ENCODE results near the gene GPATCH1.
A peak's percentile ranks its signal among the peaks of the same experiment; 100 is the strongest.

Gene GPATCH1

GRCh38 chr19:33171222-33171795, 90.3 kb downstream of the GPATCH1 start:
- no peak for TF ChIP-seq CTCF (IDR thresholded peaks at IDR 0.05; ENCODE audit: insufficient read depth, low read length, poor library complexity, severe bottlenecking)
- no peaks in the 10 kb centered on the region for H3K27me3 ChIP-seq (replicated peaks; ENCODE audit: control insufficient read depth, insufficient read depth, low read length)
- H3K4me3 ChIP-seq (replicated peaks; ENCODE audit: low read depth, low read length), result no peak overlapping the region
- peaks cover 1% of the 10 kb centered on the region; the same call in 1 of the 2 replicates for H3K36me3 ChIP-seq (ENCODE audit: control insufficient read depth, insufficient read depth, low read length)
- no peak for DNase-seq (ENCODE audit: extremely low read depth, insufficient read length)

- H3K4me3 ChIP-seq (replicated peaks; ENCODE audit: low read depth, low read length), result no peak overlapping the region
- DNase-seq (ENCODE audit: extremely low read depth, insufficient read length), result no peak
- no peaks in the 10 kb centered on the region for H3K27me3 ChIP-seq (replicated peaks; ENCODE audit: control insufficient read depth, insufficient read depth, low read length)
- peaks cover 1% of the 10 kb centered on the region; the same call in 1 of the 2 replicates for H3K36me3 ChIP-seq (ENCODE audit: control insufficient read depth, insufficient read depth, low read length)
- no peak for TF ChIP-seq CTCF (IDR thresholded peaks at IDR 0.05; ENCODE audit: insufficient read depth, low read length, poor library complexity, severe bottlenecking)
These were observed 91.0 kb downstream of the GPATCH1 start for GRCh38 chr19:33171916-33172359.

- Histone ChIP-seq H3K4me3 (replicated peaks; ENCODE audit: low read depth, low read length) (no peak overlapping the region), H3K36me3 (ENCODE audit: control insufficient read depth, insufficient read depth, low read length) (peaks cover 1% of the 10 kb centered on the region; the same call in 1 of the 2 replicates), H3K27me3 (replicated peaks; ENCODE audit: control insufficient read depth, insufficient read depth, low read length) (no peaks in the 10 kb centered on the region)
- DNase-seq (ENCODE audit: extremely low read depth, insufficient read length), result no peak
- TF ChIP-seq CTCF (IDR thresholded peaks at IDR 0.05; ENCODE audit: insufficient read depth, low read length, poor library complexity, severe bottlenecking), result no peak
These were observed 93.2 kb downstream of the GPATCH1 start for GRCh38 chr19:33174186-33174585.

GRCh38 chr19:33175156-33175782, 94.3 kb downstream of the GPATCH1 start:
- Histone ChIP-seq H3K36me3 (ENCODE audit: control insufficient read depth, insufficient read depth, low read length) (peaks cover 1% of the 10 kb centered on the region; the same call in 1 of the 2 replicates), H3K27me3 (replicated peaks; ENCODE audit: control insufficient read depth, insufficient read depth, low read length) (no peaks in the 10 kb centered on the region), H3K4me3 (replicated peaks; ENCODE audit: low read depth, low read length) (no peak overlapping the region; the same call in 1 of the 2 replicates)
- no peak for TF ChIP-seq CTCF (IDR thresholded peaks at IDR 0.05; ENCODE audit: insufficient read depth, low read length, poor library complexity, severe bottlenecking)
- no peak for DNase-seq (ENCODE audit: extremely low read depth, insufficient read length)

GRCh38 chr19:33175886-33176669, 95.1 kb downstream of the GPATCH1 start:
- H3K36me3 ChIP-seq (ENCODE audit: control insufficient read depth, insufficient read depth, low read length), result peaks cover 1% of the 10 kb centered on the region; the same call in 1 of the 2 replicates
- TF ChIP-seq CTCF (IDR thresholded peaks at IDR 0.05; ENCODE audit: insufficient read depth, low read length, poor library complexity, severe bottlenecking), result no peak
- peak overlapping the region; percentile 89 for H3K4me3 ChIP-seq (replicated peaks; ENCODE audit: low read depth, low read length)
- H3K27me3 ChIP-seq (replicated peaks; ENCODE audit: control insufficient read depth, insufficient read depth, low read length), result no peaks in the 10 kb centered on the region
- no peak for DNase-seq (ENCODE audit: extremely low read depth, insufficient read length)

All from GM06990 (cell line).